ENCODE results near the gene NFRKB.

DNA sequence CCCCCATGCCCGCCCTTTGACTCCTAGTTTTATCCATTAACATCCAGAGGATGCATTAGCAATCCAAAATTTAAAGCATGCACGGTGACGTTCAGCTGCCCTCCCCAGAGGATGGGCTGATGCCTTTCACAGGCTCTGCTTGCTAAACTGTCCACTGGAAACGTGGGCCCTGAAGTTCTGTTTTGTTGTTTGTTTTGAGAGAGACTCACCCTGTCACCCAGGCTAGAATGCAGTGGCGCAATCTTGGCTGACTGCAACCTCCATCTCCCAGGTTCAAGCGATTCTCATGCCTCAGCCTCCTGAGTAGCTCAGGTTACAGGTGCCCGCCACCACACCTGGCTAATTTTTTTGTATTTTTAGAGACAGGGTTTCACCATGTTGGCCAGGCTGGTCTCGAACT lies 39.3 kb downstream of the NFRKB start:
- no peak for TF ChIP-seq POLR2A (IDR thresholded peaks at IDR 0.05)
- TF ChIP-seq, protein P1, sequence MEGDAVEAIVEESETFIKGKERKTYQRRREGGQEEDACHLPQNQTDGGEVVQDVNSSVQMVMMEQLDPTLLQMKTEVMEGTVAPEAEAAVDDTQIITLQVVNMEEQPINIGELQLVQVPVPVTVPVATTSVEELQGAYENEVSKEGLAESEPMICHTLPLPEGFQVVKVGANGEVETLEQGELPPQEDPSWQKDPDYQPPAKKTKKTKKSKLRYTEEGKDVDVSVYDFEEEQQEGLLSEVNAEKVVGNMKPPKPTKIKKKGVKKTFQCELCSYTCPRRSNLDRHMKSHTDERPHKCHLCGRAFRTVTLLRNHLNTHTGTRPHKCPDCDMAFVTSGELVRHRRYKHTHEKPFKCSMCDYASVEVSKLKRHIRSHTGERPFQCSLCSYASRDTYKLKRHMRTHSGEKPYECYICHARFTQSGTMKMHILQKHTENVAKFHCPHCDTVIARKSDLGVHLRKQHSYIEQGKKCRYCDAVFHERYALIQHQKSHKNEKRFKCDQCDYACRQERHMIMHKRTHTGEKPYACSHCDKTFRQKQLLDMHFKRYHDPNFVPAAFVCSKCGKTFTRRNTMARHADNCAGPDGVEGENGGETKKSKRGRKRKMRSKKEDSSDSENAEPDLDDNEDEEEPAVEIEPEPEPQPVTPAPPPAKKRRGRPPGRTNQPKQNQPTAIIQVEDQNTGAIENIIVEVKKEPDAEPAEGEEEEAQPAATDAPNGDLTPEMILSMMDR (IDR thresholded peaks at IDR 0.05): no peak
